Right ventricle myocardium superior (tissue), 1 donor: ENCODE measurements around the gene SYPL1. TPM values are rescaled to one million over a fixed set of nuclear protein-coding genes. Genes with fewer than 3 reads are reported as not detected.

Experiments
- ATAC-seq: fragments of 200-7000 bp; cut with Tn5 transposase; one replicate; pipeline ENCODE4 v1.9.1; 2020; ENCODE audit warnings: mild to moderate bottlenecking; ENCODE audit not compliant: poor library complexity
- DNase-seq: peaks from one replicate; pipeline ENCODE4 v3.0.0-alpha.2; 2020
- intact Hi-C: fragments of 100-400 bp; cut with DNase I; formaldehyde crosslinking; loops from one replicate; pipeline ENCODE4 v1.11.2; 2022
- total RNA-seq: library from RNA; stranded (reverse); fragmentation: NEBNext Ultra II Directional; extraction: Animal tissue kit (Norgen Biotek cat#: 25700); gene quantifications from one replicate; pipeline ENCODE4 v1.2.1, GENCODE V29; 2021
- donor health status: DM: no; HTN: yes; CAD: no; lungs with severe emphysema.

SYPL1 gene
- total RNA-seq, 1 donor from 2014 or later = 88.8 TPM

- no peak for DNase-seq
- intact Hi-C loops = no loop called here
- ATAC-seq = no peak
Observed at GRCh38 chr7:106045139-106045538, 67.0 kb downstream of the SYPL1 start.

- intact Hi-C loops = loop anchor here (2.0 to 5.0 kb wide), 3 partner anchors 159 to 390 kb away; no protein-coding TSS in a partner anchor
- DNase-seq (no peak), ATAC-seq (peak; percentile 8)
Observed at GRCh38 chr7:106042196-106042611, 69.9 kb downstream of the SYPL1 start.

GRCh38 chr7:106041140-106041717 is 70.9 kb downstream of the SYPL1 start:
- no peak for ATAC-seq
- no peak for DNase-seq
- intact Hi-C loops = loop anchor here (5.0 kb wide), 1 partner anchor 389 kb away; no protein-coding TSS in a partner anchor

Other genes starting within 250 kb of the SYPL1 start
- gene ATXN7L1, start 235.7 kb downstream of the SYPL1 start, total RNA-seq = 5.3 TPM
- gene CDHR3, start 149.0 kb downstream of the SYPL1 start, total RNA-seq = 12.4 TPM
- gene NAMPT, start 172.7 kb upstream of the SYPL1 start, total RNA-seq = 145 TPM